Activated CD4-positive, alpha-beta T cell treated with anti-CD3 and anti-CD28 coated beads for 48 hours (primary cell): ENCODE results near the gene COL7A1.

ENCODE experiments used
- DNase-seq: peaks from one replicate; pipeline ENCODE4 v3.0.0-alpha.2; 2020

The COL7A1 gene

GRCh38 chr3:48587686-48588085 lies 7.4 kb downstream of the COL7A1 start:
- no peak for DNase-seq

- no peak for DNase-seq
Measured at GRCh38 chr3:48585411-48585810, 9.7 kb downstream of the COL7A1 start.

GRCh38 chr3:48584836-48585235 lies 10.3 kb downstream of the COL7A1 start:
- DNase-seq, result no peak

GRCh38 chr3:48581621-48582481 lies 13.3 kb downstream of the COL7A1 start:
- no peak for DNase-seq

GRCh38 chr3:48576647-48577046 lies 18.5 kb downstream of the COL7A1 start:
- no peak for DNase-seq

DNA sequence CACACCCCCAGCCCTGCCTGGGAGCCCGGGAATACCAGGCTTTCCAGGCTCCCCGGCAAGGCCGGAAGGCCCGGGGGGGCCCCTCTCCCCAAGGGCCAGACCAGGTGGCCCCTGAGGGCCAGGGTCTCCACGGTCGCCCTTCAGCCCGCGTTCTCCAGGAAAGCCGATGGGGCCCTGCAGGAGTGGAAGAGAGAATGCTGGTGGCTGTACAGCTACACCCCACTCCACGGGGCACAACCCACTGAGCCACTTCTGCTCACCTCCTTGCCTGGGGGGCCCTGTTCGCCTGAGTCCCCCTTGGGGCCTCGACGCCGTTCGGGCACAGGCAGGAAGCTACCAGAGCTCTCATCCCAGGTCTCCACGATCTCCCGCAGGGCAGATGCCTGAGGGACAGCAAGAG lies 19.8 kb downstream of the COL7A1 start:
- DNase-seq, result no peak

GRCh38 chr3:48573973-48574585 lies 21.1 kb downstream of the COL7A1 start:
- no peak for DNase-seq

DNA sequence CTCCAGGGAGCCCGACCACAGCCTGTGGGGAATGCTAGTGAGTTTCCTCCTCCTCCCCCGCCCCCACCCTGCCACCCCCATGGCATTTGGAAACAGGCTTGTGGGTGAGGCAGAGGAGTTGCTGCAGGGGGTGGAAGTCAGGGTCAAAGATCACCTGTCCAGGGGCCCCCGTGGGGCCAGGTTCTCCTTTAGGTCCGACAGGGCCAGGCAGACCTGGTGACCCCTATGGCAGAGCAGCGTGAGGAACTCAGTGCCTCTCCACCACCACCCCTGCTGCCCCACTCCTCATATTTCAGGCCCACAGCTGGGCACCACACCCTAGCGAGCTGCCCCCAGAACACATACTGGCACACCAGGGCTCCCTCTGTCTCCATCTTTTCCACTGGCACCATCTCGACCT lies 22.6 kb downstream of the COL7A1 start:
- no peak for DNase-seq

GRCh38 chr3:48571938-48572337 lies 23.2 kb downstream of the COL7A1 start:
- no peak for DNase-seq

DNA sequence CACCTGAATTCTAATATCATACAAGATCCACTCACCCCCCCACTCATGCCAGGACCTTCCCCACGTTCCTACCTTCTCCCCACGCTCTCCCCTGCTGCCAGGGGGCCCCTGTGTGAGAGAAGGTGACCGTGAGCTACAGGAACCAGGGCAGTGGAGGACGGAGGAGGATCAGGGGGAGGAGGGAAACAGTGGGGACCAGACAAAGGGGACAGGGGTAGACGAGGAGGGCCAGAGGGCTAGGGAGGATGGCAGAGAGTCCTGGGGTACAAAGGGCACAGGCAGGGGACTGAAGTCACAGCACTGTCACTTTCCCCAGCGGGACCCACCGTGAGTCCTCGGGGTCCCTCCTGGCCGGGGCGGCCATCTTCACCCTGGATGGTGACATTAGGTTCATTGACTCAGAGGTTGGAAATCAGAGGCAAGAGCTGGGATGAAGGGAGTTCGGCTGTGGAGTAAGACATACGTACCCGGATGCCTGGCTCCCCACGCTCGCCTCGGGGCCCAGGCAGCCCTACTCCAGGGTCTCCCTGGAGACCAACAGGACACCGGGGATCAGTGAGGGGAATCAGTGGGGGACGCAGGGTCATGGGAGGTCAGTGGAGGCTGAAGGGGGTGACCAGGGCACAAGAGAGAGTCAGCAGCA lies 25.2 kb downstream of the COL7A1 start:
- DNase-seq, result no peak

DNA sequence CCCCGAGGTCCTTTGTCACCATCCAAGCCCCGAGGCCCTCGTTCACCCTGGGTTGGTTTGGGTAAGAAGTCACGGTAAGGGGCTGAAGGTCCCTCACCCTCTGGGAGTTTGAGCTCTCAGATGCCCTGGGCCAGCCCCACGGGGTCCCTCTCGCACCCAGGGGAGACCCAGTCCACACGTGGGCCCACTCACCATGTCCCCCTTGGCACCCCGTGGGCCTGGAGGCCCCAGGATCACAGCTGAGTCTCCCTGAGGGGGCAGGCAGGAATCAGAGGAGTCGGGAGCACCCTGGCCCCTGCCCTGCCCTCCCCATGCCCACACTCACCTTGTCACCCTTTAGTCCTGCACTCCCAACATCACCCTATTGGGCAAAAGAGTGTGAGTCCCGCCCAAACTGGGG lies 25.7 kb downstream of the COL7A1 start:
- no peak for DNase-seq

- no peak for DNase-seq
Measured at GRCh38 chr3:48568476-48568875, 26.7 kb downstream of the COL7A1 start.

DNA sequence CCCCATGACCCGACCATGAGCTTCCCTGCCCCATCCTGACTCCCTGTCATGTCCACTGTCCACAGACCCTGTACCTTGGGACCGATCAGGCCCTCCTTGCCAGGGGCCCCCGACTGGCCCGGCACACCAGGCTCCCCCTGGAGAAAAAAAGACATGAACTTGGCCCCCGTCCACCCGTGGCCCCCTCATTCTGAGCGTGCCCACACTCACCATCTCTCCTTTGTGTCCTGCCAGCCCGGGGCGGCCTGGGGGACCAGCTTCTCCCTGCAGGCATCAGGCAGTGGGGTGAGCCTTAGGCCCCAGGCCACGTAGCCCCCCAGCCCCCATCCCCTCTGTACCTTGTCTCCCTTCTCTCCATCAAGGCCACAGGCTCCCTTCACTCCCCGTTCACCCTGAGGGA lies 27.6 kb downstream of the COL7A1 start:
- no peak for DNase-seq

- DNase-seq, result no peak
Measured at GRCh38 chr3:48567090-48567489, 28.0 kb downstream of the COL7A1 start.

GRCh38 chr3:48566401-48566760 lies 28.7 kb downstream of the COL7A1 start:
- DNase-seq, result no peak

GRCh38 chr3:48565591-48566400 lies 29.3 kb downstream of the COL7A1 start:
- peak; percentile 32 for DNase-seq

DNA sequence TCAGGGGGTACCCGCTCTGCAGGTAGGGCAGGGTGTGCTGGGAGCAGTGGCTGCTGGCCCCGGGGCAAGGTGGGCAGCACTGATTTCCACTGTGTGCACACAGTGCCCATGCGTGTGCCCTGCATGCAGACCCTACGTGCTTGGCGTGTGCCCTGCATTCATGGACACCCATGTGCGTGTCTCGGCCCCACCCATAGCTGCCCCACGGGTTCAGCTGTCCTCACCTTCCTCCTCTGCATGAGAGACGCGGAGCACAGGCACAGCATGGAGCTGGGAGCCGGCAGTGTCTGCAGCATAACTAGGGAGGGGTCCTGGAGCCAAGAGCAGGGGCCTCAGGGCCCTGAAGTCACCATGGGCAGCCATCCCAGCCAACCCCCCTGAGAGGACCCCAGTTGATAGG lies 29.9 kb downstream of the COL7A1 start:
- no peak for DNase-seq

- DNase-seq, result no peak
Measured at GRCh38 chr3:48564667-48565066, 30.5 kb downstream of the COL7A1 start.

GRCh38 chr3:48564022-48564421 lies 31.1 kb downstream of the COL7A1 start:
- peak; percentile 25 for DNase-seq

GRCh38 chr3:48563382-48563918 lies 31.7 kb downstream of the COL7A1 start, which contains the start of gene UCN2:
Gene UCN2 (minus strand): TSS chr3:48563781. CDS start chr3:48563124, 657 bp downstream.
- DNase-seq, result no peak

DNA sequence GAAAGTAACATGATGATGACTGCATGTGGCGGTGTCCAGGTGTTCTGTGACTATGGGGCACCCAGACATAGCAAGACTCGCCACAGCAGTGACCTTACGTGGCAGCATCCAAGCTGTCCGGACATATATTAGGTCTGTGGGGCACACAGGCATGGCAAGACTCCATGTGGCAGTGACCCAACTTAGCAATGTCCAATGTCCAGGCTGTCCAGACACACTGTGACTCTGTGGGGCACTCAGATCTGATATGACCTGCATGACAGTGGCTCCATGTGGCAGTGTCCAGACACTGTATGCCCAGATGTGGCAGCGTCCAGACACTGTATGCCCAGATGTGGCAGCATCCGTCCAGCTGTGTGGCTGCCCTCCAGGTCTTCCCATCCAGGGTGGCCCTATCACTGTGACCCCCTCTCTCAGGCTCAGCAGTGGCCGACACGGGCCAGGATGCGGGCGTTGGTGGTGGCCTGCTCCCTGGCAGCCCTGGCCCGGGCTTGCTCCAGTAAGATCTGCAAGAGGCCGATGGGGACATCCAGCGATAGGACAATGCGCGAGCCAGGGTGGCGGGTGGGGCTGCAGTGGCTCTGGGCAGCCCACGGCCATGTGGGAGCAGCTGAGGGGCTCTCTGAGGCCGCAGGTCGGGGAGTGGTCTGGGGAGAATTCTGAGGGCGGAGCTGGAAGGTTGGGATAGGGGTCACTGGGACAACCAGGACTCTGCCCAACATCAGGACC lies 32.6 kb downstream of the COL7A1 start:
- DNase-seq, result no peak
